Stimulated activated CD4-positive, alpha-beta T cell treated with anti-CD3 and anti-CD28 coated beads, Interleukin-2, amount 100 ng/mL, for 24 hours (primary cell): ENCODE measurements around the gene PITPNC1.
"Not testable (repeated sequence)": the region's sequence is repeated elsewhere in the genome, so short reads cannot be mapped to it uniquely, and the experiment has no call there.

Experiments used
- DNase-seq, 2 donors: peaks; one replicate each; pipeline ENCODE4 v3.0.0-alpha.2; 2020

Gene PITPNC1

DNA sequence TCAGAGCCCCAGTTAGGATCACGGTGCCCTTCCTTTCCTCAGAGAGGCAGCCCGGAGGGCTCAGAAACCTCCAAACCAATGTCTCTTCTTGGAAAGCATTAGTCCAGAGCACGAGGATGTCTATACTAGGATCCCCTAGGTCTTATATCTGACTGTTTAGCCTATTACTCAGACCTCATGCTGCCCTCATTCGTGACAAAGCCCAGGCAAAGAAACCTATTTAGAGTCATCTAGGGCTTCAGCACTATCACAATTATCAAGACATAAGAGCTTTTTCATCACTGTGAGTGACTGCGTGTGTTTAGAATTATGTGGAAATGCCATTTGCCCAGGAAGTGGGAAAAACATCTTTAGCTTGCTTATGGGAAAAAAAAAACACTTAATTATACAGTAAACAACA is 180.8 kb downstream of the PITPNC1 start:
- no peak for DNase-seq

DNA sequence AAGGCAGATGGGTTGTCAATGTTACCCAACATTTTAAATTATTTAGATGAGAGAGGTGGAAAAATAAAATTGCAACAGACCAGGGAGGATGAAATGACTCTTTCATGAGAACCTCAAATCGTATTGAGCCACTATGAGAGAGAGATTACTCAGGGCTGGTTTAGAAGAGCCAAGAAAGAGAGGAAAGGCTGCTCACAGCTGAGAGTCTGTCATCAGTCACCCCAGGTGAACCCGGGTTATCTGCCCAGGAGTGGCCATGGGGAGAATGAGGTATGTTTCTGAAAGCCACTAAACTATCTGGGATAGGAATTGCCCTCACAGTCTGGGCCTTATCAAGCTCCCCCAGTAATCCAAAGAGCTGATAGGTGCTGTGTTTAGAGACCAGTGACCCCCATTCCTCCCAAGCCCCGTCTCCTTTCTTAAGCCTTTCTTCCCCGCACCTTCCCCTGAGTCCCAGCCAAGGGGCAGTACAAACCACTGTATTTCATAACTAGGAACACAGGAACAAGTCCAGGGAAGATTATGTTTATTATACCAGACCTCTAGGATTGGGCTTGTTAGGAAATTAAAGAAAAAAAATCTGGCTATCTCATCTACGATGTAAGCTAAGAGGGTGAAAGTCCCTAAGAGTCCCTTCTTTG is 181.8 kb downstream of the PITPNC1 start:
- no peak for DNase-seq

DNA sequence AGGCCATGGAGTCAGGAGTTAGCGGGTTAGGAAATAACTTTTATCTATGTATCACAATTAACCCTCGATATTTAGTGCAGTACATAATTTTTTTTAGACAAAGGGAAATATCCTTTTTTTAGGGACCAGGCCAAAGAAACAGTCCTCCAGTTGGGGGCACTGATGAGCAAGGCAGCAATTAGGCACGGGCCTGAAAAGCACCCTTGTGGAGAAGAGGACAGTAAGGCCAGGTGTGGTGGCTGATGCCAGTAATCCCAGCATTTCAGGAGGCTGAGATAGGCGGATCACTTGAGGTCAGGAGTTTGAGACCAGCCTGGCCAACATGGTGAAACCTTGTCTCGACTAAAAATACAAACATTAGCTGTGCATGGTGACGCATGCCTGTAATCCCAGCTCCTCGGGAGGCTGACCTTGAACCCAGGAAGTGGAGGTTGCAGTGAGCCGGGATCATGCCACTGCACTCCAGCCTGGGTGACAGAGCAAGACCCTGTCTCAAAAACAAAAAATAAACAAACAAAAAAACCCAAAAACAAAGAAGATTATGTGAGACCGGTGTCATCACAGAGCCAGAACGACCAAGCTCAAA is 182.4 kb downstream of the PITPNC1 start:
- peak in 1 of 2 donors; percentile 10 for DNase-seq

DNA sequence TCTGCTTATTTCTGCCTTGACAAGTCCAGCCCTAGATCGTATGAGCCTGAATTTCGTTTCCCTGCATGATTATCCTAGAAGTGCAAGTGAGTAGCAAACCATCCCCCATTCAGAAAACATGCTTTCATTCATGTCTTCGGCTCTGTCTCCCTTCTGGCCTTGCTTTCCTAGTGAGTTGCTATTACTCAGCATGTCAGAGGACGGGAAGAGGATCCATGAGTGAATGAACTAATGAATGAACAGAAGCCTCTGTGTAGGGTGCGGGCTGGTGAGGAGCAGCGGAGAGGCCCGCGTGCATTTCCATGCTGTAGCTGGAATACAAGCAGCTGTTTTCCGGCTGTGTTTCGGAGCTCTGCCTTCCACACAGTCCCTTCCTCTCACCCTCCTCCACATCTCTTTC is 184.9 kb downstream of the PITPNC1 start:
- no peak for DNase-seq

DNA sequence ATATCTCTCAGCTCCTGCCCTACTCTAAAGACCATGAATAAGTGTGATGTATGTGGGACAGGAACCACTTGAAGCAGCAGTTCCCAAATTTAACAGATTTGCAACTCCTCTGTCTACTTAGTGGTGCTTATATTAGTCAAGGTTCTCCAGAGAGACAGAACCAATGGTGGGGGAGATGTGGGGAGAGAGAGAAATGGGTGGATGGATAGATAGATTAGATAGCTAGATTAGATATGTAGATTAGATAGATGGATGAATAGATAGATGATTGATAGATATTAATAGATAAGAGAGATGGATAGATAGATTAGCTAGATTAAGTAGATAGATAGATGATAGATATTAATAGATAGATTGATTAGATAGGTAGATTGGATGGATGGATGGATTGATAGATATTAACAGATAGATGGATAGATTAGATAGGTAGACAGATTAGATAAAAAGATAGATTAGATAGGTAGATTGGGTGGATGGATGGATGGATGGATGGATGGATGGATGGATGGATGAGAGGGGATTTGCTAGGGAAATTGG is 186.7 kb downstream of the PITPNC1 start:
- no peak for DNase-seq

DNA sequence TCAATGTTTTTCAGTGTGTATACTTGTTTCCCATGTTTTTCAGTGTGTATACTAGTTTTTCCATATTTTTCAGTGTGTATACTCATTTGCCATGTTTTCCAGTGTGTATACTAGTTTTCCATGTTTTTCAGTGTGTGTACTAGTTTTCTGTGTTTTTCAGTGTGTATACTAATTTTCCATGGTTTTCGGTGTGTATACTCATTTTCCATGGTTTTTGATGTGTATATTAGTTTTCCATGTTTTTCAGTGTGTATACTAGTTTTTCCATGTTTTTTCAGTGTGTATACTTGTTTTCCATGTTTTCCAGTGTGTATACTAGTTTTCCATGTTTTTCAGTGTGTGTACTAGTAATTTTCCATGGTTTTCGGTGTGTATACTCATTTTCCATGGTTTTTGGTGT is 188.0 kb downstream of the PITPNC1 start:
- DNase-seq, result no peak

DNA sequence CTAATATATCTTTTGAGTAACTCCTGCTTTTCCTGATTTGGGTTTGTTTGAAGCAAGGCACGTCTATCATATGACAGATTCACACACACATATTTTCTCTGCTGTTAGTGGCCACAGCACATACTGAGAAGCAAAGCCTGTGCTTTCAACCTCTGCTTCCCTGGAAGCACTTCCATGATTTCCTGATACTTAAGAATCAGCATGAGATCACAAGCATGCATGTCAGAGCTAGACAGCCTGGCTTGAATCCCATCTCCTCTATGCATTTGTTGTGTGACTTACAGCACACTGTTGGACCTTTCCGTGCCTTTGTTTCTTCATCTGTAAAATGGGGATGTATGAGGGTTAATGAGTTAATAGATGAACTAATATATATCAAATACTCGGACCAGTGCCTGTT is 189.6 kb downstream of the PITPNC1 start:
- DNase-seq, result no peak

DNA sequence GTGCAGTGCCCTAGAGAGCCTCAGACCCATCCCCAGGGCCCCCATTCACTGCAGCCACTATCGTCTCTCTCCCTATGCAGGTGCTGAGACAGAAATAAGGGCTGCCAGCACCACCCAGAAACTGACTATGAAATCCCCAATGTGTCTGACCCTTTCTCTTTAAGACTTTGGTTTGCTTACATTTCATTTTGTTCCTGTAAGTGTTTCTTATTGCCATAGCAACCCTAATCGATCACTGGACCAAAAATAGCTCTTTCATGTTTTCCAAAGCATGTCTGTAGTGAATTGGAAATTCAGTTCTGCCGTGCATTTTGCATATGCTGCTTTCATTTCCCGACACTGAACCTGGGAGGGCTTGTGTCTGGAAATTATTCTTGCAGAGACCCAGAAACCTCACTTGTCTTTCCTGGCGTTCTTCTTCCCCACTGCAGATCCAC is 192.0 kb downstream of the PITPNC1 start:
- no peak for DNase-seq

DNA sequence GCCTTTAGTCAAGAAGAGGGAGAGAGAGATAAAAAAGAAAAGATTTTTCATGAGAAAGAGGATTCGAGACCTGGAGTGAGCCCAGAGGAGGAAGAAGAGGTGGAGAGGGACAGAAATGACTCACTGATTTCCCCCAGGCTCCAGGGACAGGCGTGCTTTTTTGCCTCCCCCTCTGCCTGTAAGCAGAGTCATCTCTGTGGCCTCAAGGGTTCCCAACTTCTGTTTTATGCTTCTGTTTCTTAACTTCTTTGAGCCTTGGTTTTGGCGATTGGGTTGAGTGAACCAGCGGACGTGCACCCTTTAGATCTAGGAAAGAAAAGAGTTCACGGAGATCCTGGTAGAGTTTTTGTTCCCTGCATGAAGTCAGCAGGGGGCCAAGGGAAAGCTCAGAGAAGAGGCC is 192.8 kb downstream of the PITPNC1 start:
- no peak for DNase-seq

DNA sequence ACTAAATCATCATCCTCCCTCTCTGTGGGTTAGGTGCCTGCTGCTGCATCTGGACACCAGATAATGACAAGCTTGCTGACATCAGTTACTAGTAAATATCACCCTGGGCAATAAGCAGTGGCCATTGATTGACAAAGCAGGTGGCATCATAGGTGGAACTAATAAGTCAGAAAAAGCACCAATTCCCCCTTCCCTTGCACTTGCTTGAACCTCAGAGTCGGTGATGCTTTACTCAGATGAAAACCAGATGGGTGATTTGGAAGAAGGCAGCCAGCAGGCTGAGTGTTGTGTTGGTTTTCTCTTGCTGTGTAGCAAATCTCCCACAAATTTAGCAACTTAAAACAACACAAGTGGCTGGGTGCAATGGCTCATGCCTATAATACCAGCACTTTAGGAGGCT is 193.7 kb downstream of the PITPNC1 start:
- DNase-seq, result no peak

DNA sequence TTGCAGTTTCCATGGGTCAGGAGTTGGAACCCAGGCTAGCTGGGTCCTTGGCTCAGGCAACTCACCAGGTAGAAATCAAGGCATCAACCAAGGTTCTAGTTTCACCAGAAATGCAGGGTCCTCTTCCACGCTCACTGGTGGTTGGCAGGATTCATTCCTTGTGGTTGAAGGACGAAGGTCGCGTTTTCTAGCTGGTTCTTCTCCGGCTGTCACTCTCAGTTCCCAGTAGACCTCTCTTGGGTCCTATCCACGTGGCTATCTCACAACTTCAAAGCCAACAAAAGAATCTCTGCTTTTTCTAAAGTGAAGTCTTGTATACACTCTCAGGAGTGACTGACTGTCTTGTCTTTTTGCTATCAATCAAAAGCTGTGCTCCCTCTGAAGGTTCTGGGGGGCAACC is 194.4 kb downstream of the PITPNC1 start:
- DNase-seq, result no peak

DNA sequence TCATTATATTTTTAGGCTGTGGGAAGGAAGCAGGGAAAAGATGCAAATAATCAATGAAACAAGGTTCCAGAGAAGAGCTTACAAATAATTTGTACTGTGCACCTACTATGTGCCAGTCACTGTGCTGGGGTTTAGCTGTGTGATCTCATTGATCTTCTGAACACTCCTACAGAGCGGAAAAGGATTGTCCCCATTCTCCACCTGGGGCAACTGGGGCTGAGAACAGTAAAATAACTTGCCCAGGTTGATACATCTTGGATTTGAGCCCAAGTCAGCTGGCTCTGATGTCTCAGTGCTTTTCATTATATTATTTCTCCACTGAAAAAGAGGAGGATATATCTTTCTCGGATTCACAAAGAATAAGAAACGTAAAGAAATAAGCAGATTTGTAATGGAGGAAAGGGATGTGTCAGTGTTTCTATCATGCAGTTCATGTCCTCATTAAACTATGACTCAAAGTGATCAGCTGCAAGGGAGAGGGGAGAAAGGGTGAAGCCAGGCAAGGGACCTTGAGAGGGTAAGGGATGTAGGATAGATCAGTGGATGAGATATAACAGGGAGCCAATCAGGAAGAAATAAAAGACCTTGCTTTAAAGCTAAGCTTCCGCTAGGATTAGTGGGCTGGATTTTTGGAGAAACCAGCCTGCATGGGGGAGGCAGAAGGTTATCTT is 197.0 kb downstream of the PITPNC1 start:
- no peak for DNase-seq

DNA sequence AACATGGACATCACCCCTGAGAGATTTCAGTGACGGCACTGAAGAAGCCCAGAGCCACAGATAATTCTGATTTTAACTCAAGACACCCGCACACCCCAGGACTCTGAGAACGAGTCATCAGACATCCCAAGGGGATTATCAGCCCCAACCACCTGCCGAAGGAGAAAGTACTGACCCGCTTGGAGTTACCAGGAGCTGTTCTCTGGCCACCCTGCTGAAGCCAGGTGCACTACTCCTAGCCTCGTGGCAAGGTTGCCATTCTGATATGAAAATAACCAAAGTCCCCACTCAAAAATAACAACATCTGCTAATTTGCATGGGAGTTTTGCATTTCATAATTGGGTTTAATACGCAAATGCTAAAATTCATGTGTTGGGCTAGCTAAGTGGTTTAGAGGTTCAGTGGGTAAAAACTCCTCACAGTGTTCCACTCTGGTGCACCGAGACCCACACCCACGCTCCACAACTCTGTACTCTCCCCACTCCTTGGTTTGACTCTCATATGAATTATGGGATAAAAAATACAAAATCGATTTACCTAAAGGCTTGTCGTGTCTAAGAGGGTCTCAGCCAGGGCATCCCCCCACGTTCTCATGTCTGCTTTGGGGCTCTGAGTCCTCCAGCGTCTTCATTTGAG is 197.7 kb downstream of the PITPNC1 start:
- no peak for DNase-seq

DNA sequence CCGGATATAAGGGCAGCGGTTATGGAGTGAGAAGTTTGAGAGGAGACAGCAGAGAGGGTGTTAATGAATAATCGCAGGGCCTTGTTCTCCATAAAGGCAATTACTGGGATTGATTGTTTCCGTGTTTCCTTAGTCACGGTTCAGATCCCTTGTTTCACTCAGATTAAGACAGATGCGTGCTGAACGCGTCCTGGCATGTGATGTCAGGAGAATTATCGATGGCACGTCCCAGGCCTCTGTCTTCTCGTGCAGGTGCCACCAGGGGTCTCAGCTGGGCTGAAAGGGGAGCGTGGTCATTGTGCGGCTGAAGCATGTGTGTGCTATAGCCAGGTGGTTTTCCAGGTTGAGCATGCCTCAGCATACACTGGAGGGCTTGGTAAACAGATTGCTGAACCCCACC is 198.2 kb downstream of the PITPNC1 start:
- DNase-seq, result no peak

DNA sequence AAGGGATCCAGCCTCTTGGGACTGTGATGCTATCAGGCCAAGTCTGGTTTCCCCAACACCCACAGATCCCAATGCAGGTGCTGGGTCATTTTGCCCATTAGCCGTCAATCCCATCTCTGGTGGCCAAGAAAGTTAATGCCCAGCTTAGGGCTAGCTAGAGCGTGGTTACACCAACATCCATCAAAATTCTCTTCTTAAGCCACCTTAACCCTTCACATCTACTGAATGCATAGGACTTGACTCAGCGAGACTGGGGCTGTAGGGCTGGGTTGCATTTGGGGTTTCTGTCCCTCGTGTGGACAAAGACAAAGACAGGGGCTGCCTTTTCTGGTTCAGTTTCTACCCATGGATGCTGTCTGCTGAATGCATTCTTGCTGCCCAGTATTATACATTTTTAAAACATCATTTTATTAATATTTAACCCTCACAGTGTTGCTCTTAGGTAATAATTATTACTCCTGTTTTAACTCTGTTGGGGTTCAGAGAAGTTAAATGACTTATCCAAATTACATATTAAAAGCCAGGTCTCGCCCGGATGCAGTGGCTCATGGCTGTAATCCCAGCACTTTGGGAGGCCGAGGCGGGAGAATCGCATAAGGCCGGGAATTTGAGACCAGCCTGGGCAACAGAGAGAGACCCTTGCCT is 199.5 kb downstream of the PITPNC1 start:
- no peak for DNase-seq

DNA sequence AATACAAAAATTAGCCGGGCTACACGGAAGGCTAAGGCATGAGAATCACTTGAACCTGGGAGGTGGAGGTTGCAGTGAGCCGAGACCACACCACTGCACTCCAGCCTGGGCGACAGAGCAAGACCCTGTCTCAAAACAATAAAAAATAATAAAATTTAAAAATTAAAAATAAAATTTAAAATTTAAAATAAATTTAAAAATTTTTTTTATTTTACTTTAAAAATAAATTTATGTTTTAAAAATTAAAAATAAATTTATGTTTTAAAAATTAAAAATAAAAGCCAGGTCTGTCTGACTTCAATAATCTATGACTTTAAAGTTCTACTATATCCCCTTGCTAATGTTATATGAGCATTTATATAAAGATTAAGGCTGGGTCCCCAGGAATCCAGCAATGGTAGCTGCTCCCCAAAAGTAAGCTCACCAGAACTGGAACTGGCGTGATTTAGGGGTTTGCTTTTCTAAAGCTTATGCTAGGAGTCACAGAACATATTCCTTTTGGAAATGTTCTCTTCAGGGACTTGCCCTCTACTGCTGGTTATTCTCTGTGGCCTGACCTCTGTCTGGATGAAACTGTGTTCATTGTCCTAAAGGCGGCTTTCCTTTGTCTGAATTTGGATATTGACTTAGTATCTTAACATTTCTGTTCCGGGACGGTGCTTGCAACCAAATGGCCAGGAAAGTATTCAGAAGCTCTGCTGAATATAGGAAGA is 200.5 kb downstream of the PITPNC1 start:
- DNase-seq, result no peak

DNA sequence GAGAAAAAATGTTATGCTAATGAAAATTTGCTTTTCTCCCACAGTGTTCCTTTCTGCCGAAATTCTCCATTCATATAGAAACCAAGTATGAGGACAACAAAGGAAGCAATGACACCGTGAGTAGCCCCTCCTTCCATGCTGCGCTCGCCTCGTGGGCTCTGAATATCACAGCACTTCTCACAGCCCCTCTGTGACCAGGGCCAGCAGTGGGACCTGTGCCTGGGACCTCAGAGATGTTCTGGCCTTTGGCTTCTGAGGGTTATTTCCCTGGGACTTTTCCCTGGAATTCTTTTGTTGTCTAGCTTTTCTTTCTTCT is 201.0 kb downstream of the PITPNC1 start:
- DNase-seq, result no peak

DNA sequence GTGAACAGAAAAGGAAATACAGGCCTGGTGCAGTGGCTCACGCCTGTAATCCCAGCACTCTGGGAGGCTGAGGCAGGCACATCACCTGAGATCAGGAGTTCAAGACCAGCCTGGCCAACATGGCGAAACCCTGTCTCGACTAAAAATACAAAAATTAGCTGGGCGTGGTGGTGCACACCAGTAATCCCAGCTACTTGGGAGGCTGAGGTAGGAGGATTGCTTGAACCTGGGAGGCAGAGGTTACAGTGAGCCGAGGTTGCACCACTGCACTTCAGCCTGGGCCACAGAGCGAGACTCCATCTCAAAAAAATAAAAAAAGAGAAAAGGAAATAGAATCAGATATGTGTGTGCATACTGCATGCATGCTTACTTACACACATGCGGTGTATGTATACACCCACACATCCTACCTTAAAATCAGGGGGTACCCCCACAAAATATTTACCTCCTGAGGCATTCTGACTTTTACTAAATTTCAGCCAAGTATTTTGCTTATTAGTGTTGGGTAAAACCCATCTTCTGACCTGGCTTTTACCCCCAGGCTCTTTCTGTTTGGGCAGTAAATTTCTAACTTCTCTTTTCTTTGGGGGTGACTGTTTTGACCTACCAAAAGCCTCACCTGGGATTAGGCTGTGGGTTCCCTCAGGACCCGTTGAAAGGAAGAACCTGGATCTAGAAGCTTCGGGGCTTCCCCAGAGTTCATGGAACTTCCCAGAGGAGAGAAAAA is 201.8 kb downstream of the PITPNC1 start:
- not testable (repeated sequence) for DNase-seq

DNA sequence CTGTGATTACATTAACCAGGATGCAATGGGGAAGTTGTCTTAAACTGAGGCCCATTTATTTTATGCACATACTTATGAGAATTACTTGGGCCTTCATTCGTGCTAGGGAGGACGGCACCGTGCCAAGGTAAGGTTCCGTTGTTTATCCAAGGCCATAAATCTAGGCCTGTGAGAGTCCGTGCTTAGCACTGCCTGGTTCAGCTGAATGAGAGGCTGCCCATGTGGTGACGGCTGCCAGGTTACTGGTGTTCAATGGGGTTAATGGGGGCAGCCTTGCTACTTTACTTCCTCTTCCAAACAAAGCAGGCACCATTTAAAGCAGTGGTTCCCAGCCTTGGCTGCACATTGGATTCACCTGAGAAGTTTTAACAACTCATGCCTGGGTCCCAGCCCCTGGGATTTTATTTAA is 205.6 kb downstream of the PITPNC1 start:
- no peak for DNase-seq

DNA sequence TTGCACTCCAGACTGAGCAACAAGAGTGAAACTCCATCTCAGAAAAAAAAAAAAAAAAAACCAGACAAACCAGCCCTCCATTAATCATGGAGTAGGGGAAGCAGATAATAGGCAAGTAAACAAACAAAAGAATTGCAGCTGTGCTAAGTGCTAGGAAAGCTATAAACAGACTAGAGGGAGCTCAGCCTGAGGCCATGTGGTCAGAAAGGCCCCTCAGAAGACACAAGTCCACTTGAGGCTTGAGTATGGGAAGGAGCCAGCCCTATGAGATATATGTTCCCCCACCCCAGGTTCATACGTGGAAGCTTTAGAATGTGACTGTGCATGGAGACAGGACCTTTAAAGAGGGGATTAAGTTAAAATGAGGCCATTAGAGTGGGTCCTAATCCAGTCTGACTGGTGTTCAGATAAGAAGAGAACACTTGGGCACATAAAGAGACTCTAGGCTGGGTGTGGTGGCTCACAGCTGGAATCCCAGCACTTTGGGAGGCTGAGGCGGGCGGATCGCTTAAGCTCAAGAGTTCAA is 208.1 kb downstream of the PITPNC1 start:
- no peak for DNase-seq

DNA sequence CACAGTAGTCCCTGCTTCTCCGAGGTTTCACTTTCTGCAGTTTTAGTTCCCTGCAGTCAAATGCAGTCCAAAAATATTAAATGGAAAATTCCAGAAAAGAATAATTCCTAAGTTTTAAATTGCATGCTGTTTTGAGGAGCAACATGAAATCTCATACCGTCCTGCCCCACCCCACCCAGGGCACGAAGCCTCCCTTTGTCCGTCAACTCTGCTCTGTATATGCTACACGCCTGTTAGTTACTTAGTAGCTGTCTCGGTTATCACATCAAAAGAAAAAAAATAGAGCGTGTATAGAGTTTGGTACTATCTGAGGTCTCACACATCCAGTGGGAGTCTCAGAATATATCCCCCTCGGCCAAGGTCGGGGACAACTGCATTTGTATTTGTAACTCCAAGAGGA is 211.2 kb downstream of the PITPNC1 start:
- no peak for DNase-seq
